ENCODE results near the gene ANXA4. TPM values are rescaled to one million over a fixed set of nuclear protein-coding genes. Genes with fewer than 3 reads are reported as not detected.

ANXA4 gene
- total RNA-seq, 4 donors from 2014 or later = 33.3 to 125 (median 99.4) TPM

GRCh38 chr2:69768235-69768634 is 26.3 kb downstream of the ANXA4 start:
- peak; percentile 18 for DNase-seq
- intact Hi-C loops (cut with DNase I; ENCODE audit: low total_unique reads) = no loop called here
- Histone ChIP-seq H3K4me3 (no peak overlapping the region), H3K4me1 (peaks cover 13 to 97% (median 57%) of the 10 kb centered on the region in 4 donors), H3K27ac (peak overlapping the region in 3 of 4 donors; percentile 71 to 81 (median 80)), H3K36me3 (no peaks in the 10 kb centered on the region), H3K27me3 (no peaks in the 10 kb centered on the region), H3K9me3 (no peaks in the 10 kb centered on the region)
- in situ Hi-C loops (cut with MboI; ENCODE audit: low pct_ligation_motif_present in 1 of 4, low pct_unique_long_range_greater_than_20kb in 1 of 4, low sequenced_read_pairs in 3 of 4) = no loop called here
- TF ChIP-seq CTCF (IDR thresholded peaks at IDR 0.05) (no peak), POLR2AphosphoS5 (IDR thresholded peaks at IDR 0.05) (no peak), POLR2A (IDR thresholded peaks at IDR 0.05) (no peak), EP300 (IDR thresholded peaks at IDR 0.05; ENCODE audit: low read depth) (no peak)
- WGBS, 2 donors (ENCODE audit: low coverage in 1 of 2) = 78 to 79% methylated on average over 5 of the region's 5 CpGs

- Histone ChIP-seq H3K27ac (peak overlapping the region; percentile 32 to 81 (median 76)), H3K4me1 (peaks cover 13 to 94% (median 55%) of the 10 kb centered on the region in 4 donors), H3K9me3 (no peaks in the 10 kb centered on the region), H3K27me3 (no peaks in the 10 kb centered on the region), H3K36me3 (no peaks in the 10 kb centered on the region), H3K4me3 (no peak overlapping the region)
- in situ Hi-C loops (cut with MboI; ENCODE audit: low pct_ligation_motif_present in 1 of 4, low pct_unique_long_range_greater_than_20kb in 1 of 4, low sequenced_read_pairs in 3 of 4) (no loop called here), intact Hi-C loops (cut with DNase I; ENCODE audit: low total_unique reads) (no loop called here)
- no peak for DNase-seq
- 80 to 96% methylated on average over 2 of the region's 2 CpGs for WGBS, 2 donors (ENCODE audit: low coverage in 1 of 2)
- TF ChIP-seq CTCF (IDR thresholded peaks at IDR 0.05) (no peak), POLR2AphosphoS5 (IDR thresholded peaks at IDR 0.05) (no peak)
Measured at GRCh38 chr2:69768789-69769188, 26.9 kb downstream of the ANXA4 start.

- Histone ChIP-seq H3K4me1 (peaks cover 13 to 91% (median 50%) of the 10 kb centered on the region in 4 donors), H3K9me3 (no peaks in the 10 kb centered on the region), H3K27me3 (no peaks in the 10 kb centered on the region), H3K36me3 (no peaks in the 10 kb centered on the region), H3K27ac (peak overlapping the region; percentile 71 to 85 (median 80)), H3K4me3 (no peak overlapping the region)
- no peak for DNase-seq
- TF ChIP-seq EP300 (IDR thresholded peaks at IDR 0.05; ENCODE audit: low read depth) = no peak
- TF ChIP-seq POLR2AphosphoS5 (IDR thresholded peaks at IDR 0.05) = no peak
- 85 to 90% methylated on average over 1 of the region's 1 CpG for WGBS, 2 donors (ENCODE audit: low coverage in 1 of 2)
- in situ Hi-C loops (cut with MboI; ENCODE audit: low pct_ligation_motif_present in 1 of 4, low pct_unique_long_range_greater_than_20kb in 1 of 4, low sequenced_read_pairs in 3 of 4) = no loop called here
- intact Hi-C loops (cut with DNase I; ENCODE audit: low total_unique reads) = no loop called here
Measured at GRCh38 chr2:69769272-69769671, 27.3 kb downstream of the ANXA4 start.

- H3K27me3 ChIP-seq = no peaks in the 10 kb centered on the region
- H3K27ac ChIP-seq = peak overlapping the region; percentile 71 to 85 (median 80)
- TF ChIP-seq POLR2A (IDR thresholded peaks at IDR 0.05) (no peak), POLR2AphosphoS5 (IDR thresholded peaks at IDR 0.05) (peak; percentile 30 to 71 (median 62))
- H3K4me1 ChIP-seq = peaks cover 13 to 87% (median 49%) of the 10 kb centered on the region in 4 donors
- intact Hi-C loops (cut with DNase I; ENCODE audit: low total_unique reads) = no loop called here
- no peaks in the 10 kb centered on the region for H3K36me3 ChIP-seq
- H3K9me3 ChIP-seq = no peaks in the 10 kb centered on the region
- 41 to 63% methylated on average over 3 to 5 of the region's 5 CpGs for WGBS, 2 donors (ENCODE audit: low coverage in 1 of 2)
- no peak overlapping the region for H3K4me3 ChIP-seq
- in situ Hi-C loops (cut with MboI; ENCODE audit: low pct_ligation_motif_present in 1 of 4, low pct_unique_long_range_greater_than_20kb in 1 of 4, low sequenced_read_pairs in 3 of 4) = no loop called here
- peak; percentile 65 for DNase-seq
Measured at GRCh38 chr2:69770193-69770702, 28.3 kb downstream of the ANXA4 start.

- TF ChIP-seq CTCF (IDR thresholded peaks at IDR 0.05) = no peak
- TF ChIP-seq POLR2AphosphoS5 (IDR thresholded peaks at IDR 0.05) = no peak
- TF ChIP-seq POLR2A (IDR thresholded peaks at IDR 0.05) = no peak
- no peak for TF ChIP-seq EP300 (IDR thresholded peaks at IDR 0.05; ENCODE audit: low read depth)
- Histone ChIP-seq H3K27me3 (no peaks in the 10 kb centered on the region), H3K36me3 (no peaks in the 10 kb centered on the region), H3K27ac (peak overlapping the region; percentile 71 to 85 (median 80)), H3K4me3 (no peak overlapping the region), H3K9me3 (no peaks in the 10 kb centered on the region), H3K4me1 (peaks cover 13 to 87% (median 49%) of the 10 kb centered on the region in 4 donors)
- 82 to 86% methylated on average over 10 of the region's 10 CpGs for WGBS, 2 donors (ENCODE audit: low coverage in 1 of 2)
- in situ Hi-C loops (cut with MboI; ENCODE audit: low pct_ligation_motif_present in 1 of 4, low pct_unique_long_range_greater_than_20kb in 1 of 4, low sequenced_read_pairs in 3 of 4) = no loop called here
- no peak for DNase-seq
- intact Hi-C loops (cut with DNase I; ENCODE audit: low total_unique reads) = no loop called here
Measured at GRCh38 chr2:69770747-69771146, 28.8 kb downstream of the ANXA4 start.
